Thoracic aorta (tissue), 2 donors: ENCODE results near the gene SARDH. TPM values are rescaled to one million over a fixed set of nuclear protein-coding genes. Genes with fewer than 3 reads are reported as not detected.

Experiments used
- ATAC-seq: fragments of 150-250 bp; one replicate; pipeline ENCODE4 v1.8.0; 2017; ENCODE audit warnings: low read depth; ENCODE audit not compliant: insufficient number of reproducible peaks, low FRiP score
- DNase-seq: peaks from one replicate; pipeline ENCODE4 v3.0.0-alpha.2; 2020; ENCODE audit warnings: low spot score
- H3K27ac ChIP-seq, 2 donors: fragments of 200-600 bp; sonication (generic); 1 replicate in 1 of 2; 2 replicates in 1 of 2; pipeline ENCODE4 v1.5.1; 2016; ENCODE audit warnings: mild to moderate bottlenecking in 2 of 2, moderate library complexity in 2 of 2
- H3K27me3 ChIP-seq: fragments of 200-600 bp; sonication (generic); replicated peaks from 2 replicates; pipeline ENCODE4 v1.6.0; 2016; ENCODE audit warnings: mild to moderate bottlenecking; ENCODE audit not compliant: insufficient read depth
- H3K36me3 ChIP-seq: fragments of 200-600 bp; sonication (generic); one replicate; pipeline ENCODE4 v1.5.1; 2016
- H3K4me1 ChIP-seq, 2 donors: fragments of 200-600 bp; sonication (generic); 1 replicate in 1 of 2; 2 replicates in 1 of 2; pipeline versions ENCODE4 v1.5.1 to v1.6.0; 2016; ENCODE audit warnings: low read depth in 2 of 2, mild to moderate bottlenecking in 1 of 2; ENCODE audit not compliant: control insufficient read depth in 1 of 2
- H3K4me3 ChIP-seq: fragments of 200-600 bp; sonication (generic); 2 replicates; pipeline ENCODE4 v1.5.1; 2016; ENCODE audit warnings: mild to moderate bottlenecking
- H3K9me3 ChIP-seq: fragments of 200-600 bp; sonication (generic); 2 replicates; pipeline ENCODE4 v1.5.1; 2016
- total RNA-seq, 2 donors: library from RNA; depleted of rRNA; stranded (reverse); fragments of >200 nt; gene quantifications; one replicate each; pipeline versions ENCODE4 v1.1.0 to v1.2.3, GENCODE V29; 2016
- TF ChIP-seq, protein P1 (sequence below): fragments of 200-600 bp; sonication (generic); IDR thresholded peaks from one replicate; pipeline ENCODE4 v1.5.1; 2019; ENCODE audit warnings: antibody characterized with exemption

The SARDH gene
- total RNA-seq, 2 donors from 2014 or later: 1.8 to 4.3 TPM

DNA sequence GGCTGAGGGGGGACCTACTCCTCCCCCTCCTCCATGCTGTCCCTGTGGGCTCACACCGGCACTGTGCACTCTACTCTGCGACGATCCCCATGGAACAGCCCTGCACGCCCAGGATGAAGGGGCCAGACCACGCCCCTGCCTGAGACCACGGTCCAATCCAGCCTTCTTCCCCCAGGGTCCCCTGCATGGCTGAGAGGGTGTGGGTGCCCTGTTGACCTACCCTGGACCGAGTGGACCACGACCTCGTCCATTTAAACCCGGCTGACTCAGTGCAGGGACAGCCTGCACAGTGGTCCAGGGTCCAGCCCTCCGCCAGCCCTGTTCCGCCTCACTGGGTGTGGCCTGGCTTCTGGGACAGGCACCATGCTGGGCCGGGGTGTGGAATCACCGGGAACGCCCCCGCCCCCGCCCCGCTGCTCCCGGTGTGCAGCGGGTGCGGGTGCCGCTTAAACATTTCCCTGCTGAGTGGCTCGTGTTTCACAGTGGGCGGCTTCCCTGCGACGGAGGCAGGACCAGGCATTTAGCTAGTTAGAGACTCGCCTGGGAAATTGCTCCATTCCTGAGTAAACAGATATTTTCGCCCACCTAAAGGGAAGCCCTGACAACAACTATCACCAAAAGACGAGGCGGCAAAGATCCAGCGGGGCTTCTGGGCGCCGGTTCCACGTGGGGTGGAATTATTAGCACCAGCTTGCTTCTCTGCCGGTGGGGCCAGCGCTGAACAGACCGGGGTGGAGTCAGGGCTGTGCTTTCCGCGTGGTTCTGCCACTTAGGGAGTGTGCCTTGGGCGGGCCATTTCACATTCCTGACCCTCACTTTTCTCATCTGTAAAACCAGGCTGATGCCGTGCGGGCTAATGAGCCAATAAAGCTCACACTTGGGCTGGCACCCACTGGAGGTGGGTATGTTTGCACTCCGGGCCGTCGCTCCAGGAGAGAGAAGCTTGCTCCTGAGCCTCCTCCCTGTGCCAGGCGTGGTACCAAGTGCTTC lies 79.4 kb downstream of the SARDH start:
- DNase-seq: no peak
- no peak overlapping the region for H3K27ac ChIP-seq
- H3K27me3 ChIP-seq: no peaks in the 10 kb centered on the region
- ATAC-seq: no peak
- H3K4me3 ChIP-seq: peak overlapping the region; percentile 48
- H3K4me1 ChIP-seq: peaks cover 0 to 14% of the 10 kb centered on the region in 2 donors
- no peaks in the 10 kb centered on the region for H3K9me3 ChIP-seq
- TF ChIP-seq, protein P1, sequence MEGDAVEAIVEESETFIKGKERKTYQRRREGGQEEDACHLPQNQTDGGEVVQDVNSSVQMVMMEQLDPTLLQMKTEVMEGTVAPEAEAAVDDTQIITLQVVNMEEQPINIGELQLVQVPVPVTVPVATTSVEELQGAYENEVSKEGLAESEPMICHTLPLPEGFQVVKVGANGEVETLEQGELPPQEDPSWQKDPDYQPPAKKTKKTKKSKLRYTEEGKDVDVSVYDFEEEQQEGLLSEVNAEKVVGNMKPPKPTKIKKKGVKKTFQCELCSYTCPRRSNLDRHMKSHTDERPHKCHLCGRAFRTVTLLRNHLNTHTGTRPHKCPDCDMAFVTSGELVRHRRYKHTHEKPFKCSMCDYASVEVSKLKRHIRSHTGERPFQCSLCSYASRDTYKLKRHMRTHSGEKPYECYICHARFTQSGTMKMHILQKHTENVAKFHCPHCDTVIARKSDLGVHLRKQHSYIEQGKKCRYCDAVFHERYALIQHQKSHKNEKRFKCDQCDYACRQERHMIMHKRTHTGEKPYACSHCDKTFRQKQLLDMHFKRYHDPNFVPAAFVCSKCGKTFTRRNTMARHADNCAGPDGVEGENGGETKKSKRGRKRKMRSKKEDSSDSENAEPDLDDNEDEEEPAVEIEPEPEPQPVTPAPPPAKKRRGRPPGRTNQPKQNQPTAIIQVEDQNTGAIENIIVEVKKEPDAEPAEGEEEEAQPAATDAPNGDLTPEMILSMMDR: no peak
- H3K36me3 ChIP-seq: no peaks in the 10 kb centered on the region

DNA sequence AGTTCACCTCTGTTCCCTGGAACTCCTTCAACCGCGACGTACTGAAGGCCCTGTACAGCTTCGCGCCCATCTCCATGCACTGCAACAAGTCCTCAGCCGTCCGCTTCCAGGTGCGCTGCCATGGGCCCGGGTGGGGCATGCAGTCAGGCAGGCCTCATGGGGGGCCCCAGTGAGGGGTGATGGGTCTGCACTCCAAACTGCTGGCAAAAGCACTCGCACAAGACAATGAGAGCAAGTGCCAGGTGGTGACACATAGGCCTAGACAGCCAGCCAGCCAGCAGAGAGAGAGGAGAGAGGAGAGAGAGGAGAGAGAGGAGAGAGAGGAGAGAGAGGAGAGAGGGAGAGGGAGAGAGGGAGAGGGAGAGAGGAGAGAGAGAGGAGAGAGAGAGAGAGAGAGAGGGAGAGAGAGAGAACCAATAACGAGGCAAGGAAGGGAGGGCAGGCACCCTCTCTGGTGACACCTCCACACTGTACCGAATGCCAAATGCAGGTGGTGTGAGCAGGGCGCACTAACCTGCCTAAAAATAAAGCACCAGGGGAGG lies 81.0 kb downstream of the SARDH start:
- H3K4me3 ChIP-seq: no peak overlapping the region
- ATAC-seq (no peak), DNase-seq (no peak)
- no peaks in the 10 kb centered on the region for H3K27me3 ChIP-seq
- no peaks in the 10 kb centered on the region for H3K36me3 ChIP-seq
- peaks cover 0 to 14% of the 10 kb centered on the region in 2 donors for H3K4me1 ChIP-seq
- no peak overlapping the region for H3K27ac ChIP-seq
- H3K9me3 ChIP-seq: no peaks in the 10 kb centered on the region
- TF ChIP-seq, protein P1: no peak

GRCh38 chr9:133656211-133657119 lies 81.7 kb downstream of the SARDH start:
- TF ChIP-seq, protein P1: no peak
- H3K9me3 ChIP-seq: no peaks in the 10 kb centered on the region
- no peak overlapping the region for H3K4me3 ChIP-seq
- no peak for ATAC-seq
- peaks cover 0 to 14% of the 10 kb centered on the region in 2 donors for H3K4me1 ChIP-seq
- DNase-seq: no peak
- no peak overlapping the region for H3K27ac ChIP-seq
- no peaks in the 10 kb centered on the region for H3K27me3 ChIP-seq
- no peaks in the 10 kb centered on the region for H3K36me3 ChIP-seq

- TF ChIP-seq, protein P1: no peak
- ATAC-seq: no peak
- no peaks in the 10 kb centered on the region for H3K9me3 ChIP-seq
- H3K27ac ChIP-seq: no peak overlapping the region
- no peak overlapping the region for H3K4me3 ChIP-seq
- H3K27me3 ChIP-seq: no peaks in the 10 kb centered on the region
- peaks cover 0 to 14% of the 10 kb centered on the region in 2 donors for H3K4me1 ChIP-seq
- no peak for DNase-seq
- H3K36me3 ChIP-seq: no peaks in the 10 kb centered on the region
Observed at GRCh38 chr9:133655701-133656100, 82.5 kb downstream of the SARDH start.
